ENCODE measurements around the gene BAZ2B.

- TF ChIP-seq CTCF (conservative IDR thresholded peaks at IDR 0.05; ENCODE audit: low read length) = no peak
- no peak for TF ChIP-seq EZH2phosphoT487 (IDR thresholded peaks at IDR 0.05; ENCODE audit: borderline replicate concordance)
These were observed 140.0 kb downstream of the BAZ2B start for GRCh38 chr2:159476329-159476728.

All from Loucy (cell line).